GM12875 (cell line): ENCODE measurements around the gene CCDC82.

Source experiments
- H3K4me3 ChIP-seq: one replicate; pipeline ENCODE4 v1.5.1; 2011; ENCODE audit warnings: low read depth, low read length, control low read depth
- CTCF ChIP-seq: IDR thresholded peaks from 2 replicates; pipeline ENCODE4 v1.5.1; 2011; ENCODE audit warnings: low read depth, mild to moderate bottlenecking, control low read depth, inconsistent platforms, low read length, moderate library complexity, borderline replicate concordance; ENCODE audit not compliant: insufficient read depth

The CCDC82 gene

GRCh38 chr11:96388891-96389719 is 607 bp downstream of the CCDC82 start:
- TF ChIP-seq CTCF: no peak
- peak overlapping the region; percentile 88 for H3K4me3 ChIP-seq

- TF ChIP-seq CTCF: no peak
- H3K4me3 ChIP-seq: no peak overlapping the region
Measured at GRCh38 chr11:96385187-96385586, 4.5 kb downstream of the CCDC82 start.

DNA sequence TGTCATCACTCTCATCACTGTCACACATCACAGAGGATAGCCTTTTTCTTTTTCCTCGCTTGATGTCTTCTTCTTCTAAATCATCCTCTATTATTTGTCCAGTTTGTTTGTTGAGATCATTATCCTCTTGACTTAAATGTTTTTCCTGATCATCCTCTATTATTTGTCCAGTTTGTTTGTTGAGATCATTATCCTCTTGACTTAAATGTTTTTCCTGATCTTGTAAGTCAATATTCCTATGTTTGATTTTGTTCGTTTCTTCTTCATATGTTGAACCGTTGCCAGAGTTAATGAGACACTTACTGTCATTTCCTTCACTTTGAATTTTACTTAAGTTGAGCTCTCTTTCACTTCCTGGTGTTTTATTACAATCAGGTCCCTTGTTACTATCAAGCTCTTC is 5.6 kb downstream of the CCDC82 start:
- no peak for TF ChIP-seq CTCF

GRCh38 chr11:96376796-96377195 is 12.9 kb downstream of the CCDC82 start:
- no peak overlapping the region for H3K4me3 ChIP-seq
- TF ChIP-seq CTCF: no peak

More for the DNA sequence above, 5.6 kb downstream of the CCDC82 start:
- no peak overlapping the region for H3K4me3 ChIP-seq

DNA sequence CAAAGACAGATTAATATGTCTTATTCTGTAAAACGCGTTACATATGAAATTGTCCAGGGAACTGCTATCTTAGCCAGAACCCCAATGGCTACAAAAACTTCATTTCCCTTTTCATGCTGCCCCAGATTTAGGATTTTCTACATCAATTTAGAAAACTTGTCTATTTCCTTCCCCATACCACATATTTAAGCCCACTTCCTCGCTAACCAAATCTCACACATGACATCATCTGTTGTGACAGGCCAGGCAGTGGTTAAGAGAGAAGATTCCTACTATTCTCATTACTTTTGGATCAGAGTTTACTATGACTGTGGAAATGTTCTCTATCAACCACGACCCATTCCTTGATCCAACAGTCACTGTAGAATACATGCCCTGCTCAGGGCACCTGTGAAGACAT is 15.9 kb downstream of the CCDC82 start:
- TF ChIP-seq CTCF: no peak
- H3K4me3 ChIP-seq: no peak overlapping the region

GRCh38 chr11:96367342-96367741 is 22.4 kb downstream of the CCDC82 start:
- TF ChIP-seq CTCF: no peak
- H3K4me3 ChIP-seq: no peak overlapping the region

DNA sequence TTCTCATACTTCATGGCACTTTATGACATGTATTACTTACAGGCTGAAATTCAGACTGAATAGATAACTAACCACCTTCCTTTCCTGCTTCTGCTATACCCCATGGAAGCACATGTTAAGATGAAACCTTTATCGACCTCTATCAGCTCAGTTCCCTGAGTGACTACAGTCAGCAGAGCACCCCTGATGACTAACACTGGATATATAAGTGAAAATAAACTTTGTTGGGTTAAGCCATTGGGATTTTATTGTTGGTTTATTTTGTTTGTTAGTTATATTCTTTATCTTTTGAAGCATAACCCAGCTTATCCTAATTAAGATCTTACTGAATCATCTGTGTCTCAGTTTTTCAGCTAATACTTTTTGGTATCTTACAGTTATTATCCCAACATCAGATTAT is 23.7 kb downstream of the CCDC82 start:
- H3K4me3 ChIP-seq: no peak overlapping the region
- no peak for TF ChIP-seq CTCF
